Trophoblast cell (in vitro differentiated cells and primary cell): ENCODE measurements around the gene GSX2.

Experiments
- DNase-seq, 2 donors: peaks; one replicate each; pipeline ENCODE4 v3.0.0-alpha.2; 2016
- H2AFZ ChIP-seq: 2 replicates; pipeline ENCODE4 v1.6.1; 2013; ENCODE audit warnings: low read length, moderate library complexity, mild to moderate bottlenecking; ENCODE audit not compliant: insufficient read depth, poor library complexity
- H2AK5ac ChIP-seq: 2 replicates; pipeline ENCODE4 v1.6.1; 2013; ENCODE audit warnings: mild to moderate bottlenecking, low read length
- H2BK120ac ChIP-seq: 2 replicates; pipeline ENCODE4 v1.6.1; 2013; ENCODE audit warnings: low read length, mild to moderate bottlenecking, moderate library complexity; ENCODE audit not compliant: insufficient read depth, poor library complexity
- H2BK12ac ChIP-seq: 2 replicates; pipeline ENCODE4 v1.6.1; 2013; ENCODE audit warnings: mild to moderate bottlenecking, low read length, moderate library complexity
- H2BK5ac ChIP-seq: 2 replicates; pipeline ENCODE4 v1.6.1; 2013; ENCODE audit warnings: low read length, low read depth, moderate library complexity, mild to moderate bottlenecking; ENCODE audit not compliant: poor library complexity
- H3K14ac ChIP-seq: 2 replicates; pipeline ENCODE4 v1.6.1; 2013; ENCODE audit warnings: mild to moderate bottlenecking, low read length
- H3K18ac ChIP-seq: 2 replicates; pipeline ENCODE4 v1.6.1; 2013; ENCODE audit warnings: mild to moderate bottlenecking, low read length
- H3K23ac ChIP-seq: 2 replicates; pipeline ENCODE4 v1.6.1; 2013; ENCODE audit warnings: low read length
- H3K27ac ChIP-seq: 2 replicates; pipeline ENCODE4 v1.5.1; 2013; ENCODE audit warnings: low read depth, mild to moderate bottlenecking, inconsistent platforms, low read length, moderate library complexity
- H3K27me3 ChIP-seq: 2 replicates; pipeline ENCODE4 v1.6.1; 2013; ENCODE audit warnings: inconsistent platforms, mild to moderate bottlenecking, low read length, moderate library complexity; ENCODE audit not compliant: insufficient read depth
- H3K36me3 ChIP-seq, 2 experiments: 1 replicate in 1 of 2; 2 replicates in 1 of 2; pipeline ENCODE4 v1.6.1; 2013; ENCODE audit warnings: low read length in 2 of 2, mild to moderate bottlenecking in 2 of 2, moderate library complexity in 1 of 2; ENCODE audit not compliant: insufficient read depth in 2 of 2, control insufficient read depth in 1 of 2
- H3K4ac ChIP-seq: 2 replicates; pipeline ENCODE4 v1.6.1; 2013; ENCODE audit warnings: low read depth, mild to moderate bottlenecking, low read length, moderate library complexity
- H3K4me1 ChIP-seq, 2 experiments: 1 replicate in 1 of 2; 2 replicates in 1 of 2; pipeline ENCODE4 v1.6.1; 2013; ENCODE audit warnings: low read length in 2 of 2, mild to moderate bottlenecking in 2 of 2, moderate library complexity in 1 of 2; ENCODE audit not compliant: insufficient read depth in 2 of 2, control insufficient read depth in 1 of 2
- H3K4me2 ChIP-seq: 2 replicates; pipeline ENCODE4 v1.6.1; 2013; ENCODE audit warnings: inconsistent platforms, mild to moderate bottlenecking, low read length, moderate library complexity
- H3K4me3 ChIP-seq: 2 replicates; pipeline ENCODE4 v1.5.1; 2013; ENCODE audit warnings: mild to moderate bottlenecking, low read depth, low read length, inconsistent platforms
- H3K79me1 ChIP-seq: one replicate; pipeline ENCODE4 v1.6.1; 2013; ENCODE audit warnings: low read length
- H3K79me2 ChIP-seq: 2 replicates; pipeline ENCODE4 v1.6.1; 2013; ENCODE audit warnings: low read length, mild to moderate bottlenecking; ENCODE audit not compliant: control insufficient read depth, insufficient read depth, poor library complexity
- H3K9ac ChIP-seq: 2 replicates; pipeline ENCODE4 v1.6.1; 2013; ENCODE audit warnings: mild to moderate bottlenecking, low read length
- H3K9me3 ChIP-seq: 2 replicates; pipeline ENCODE4 v1.6.1; 2013; ENCODE audit warnings: low read depth, mild to moderate bottlenecking, control low read depth, inconsistent platforms, low read length; ENCODE audit not compliant: insufficient read depth
- H4K12ac ChIP-seq: 2 replicates; pipeline ENCODE4 v1.6.1; 2013; ENCODE audit warnings: low read depth, mild to moderate bottlenecking, low read length, moderate library complexity
- H4K8ac ChIP-seq: 2 replicates; pipeline ENCODE4 v1.6.1; 2013; ENCODE audit warnings: low read depth, mild to moderate bottlenecking, low read length, moderate library complexity
- H4K91ac ChIP-seq: one replicate; pipeline ENCODE4 v1.6.1; 2013; ENCODE audit warnings: low read depth, mild to moderate bottlenecking, low read length, moderate library complexity
- WGBS: extraction: QIAGEN DNeasy Blood & Tissue Kit; methylation state at CpG from one replicate; pipeline ENCODE4 v1.1.7; 2013; ENCODE audit warnings: missing lambda C conversion rate; ENCODE audit not compliant: insufficient read length, insufficient coverage; ENCODE audit errors: extremely low coverage; 5-methylcytosine and 5-hydroxymethylcytosine counted together

GSX2 gene

GRCh38 chr4:54063737-54064316 lies 36.1 kb upstream of the GSX2 start:
- peak overlapping the region; percentile 86 for H3K9ac ChIP-seq
- DNase-seq: peak; percentile 27 to 48
- H3K79me2 ChIP-seq: peaks cover 8% of the 10 kb centered on the region
- H2AFZ ChIP-seq: peak overlapping the region; percentile 82
- no CpG with 5 or more reads among the region's 38 CpGs for WGBS
- peak overlapping the region; percentile 46 for H2BK12ac ChIP-seq
- no peak overlapping the region for H3K23ac ChIP-seq
- no peaks in the 10 kb centered on the region for H3K27me3 ChIP-seq
- peak overlapping the region; percentile 91 for H4K91ac ChIP-seq
- peak overlapping the region; percentile 88 for H2BK120ac ChIP-seq
- peak overlapping the region; percentile 75 for H4K8ac ChIP-seq
- peak overlapping the region; percentile 93 for H2BK5ac ChIP-seq
- peak overlapping the region; percentile 96 for H3K4me2 ChIP-seq
- H4K12ac ChIP-seq: peak overlapping the region; percentile 91
- H3K14ac ChIP-seq: peak overlapping the region; percentile 88
- H3K4me1 ChIP-seq: peaks cover 7 to 19% of the 10 kb centered on the region in 2 experiments
- H3K79me1 ChIP-seq: peaks cover 14% of the 10 kb centered on the region
- H3K18ac ChIP-seq: peak overlapping the region; percentile 94
- H3K4me3 ChIP-seq: peak overlapping the region; percentile 85
- peak overlapping the region; percentile 98 for H3K27ac ChIP-seq
- peak overlapping the region; percentile 78 for H3K4ac ChIP-seq
- H3K9me3 ChIP-seq: no peaks in the 10 kb centered on the region
- H3K36me3 ChIP-seq: no peaks in the 10 kb centered on the region
- H2AK5ac ChIP-seq: peak overlapping the region; percentile 58

GRCh38 chr4:54064317-54065111 lies 35.4 kb upstream of the GSX2 start, which contains the start of gene CHIC2:
Gene CHIC2, minus strand, starts transcription at chr4:54064605. Its CDS starts 305 bp downstream, at chr4:54064300.
- no peaks in the 10 kb centered on the region for H3K36me3 ChIP-seq
- H3K79me1 ChIP-seq: peaks cover 14% of the 10 kb centered on the region
- H3K4me1 ChIP-seq: peaks cover 7 to 19% of the 10 kb centered on the region in 2 experiments
- H3K18ac ChIP-seq: peak within 1 kb of the TSS; percentile 94
- peak within 1 kb of the TSS; percentile 91 for H4K12ac ChIP-seq
- WGBS: no CpG with 5 or more reads among the region's 87 CpGs
- peak within 1 kb of the TSS; percentile 91 for H4K91ac ChIP-seq
- H3K4ac ChIP-seq: peak within 1 kb of the TSS; percentile 78
- peak within 1 kb of the TSS; percentile 86 for H3K9ac ChIP-seq
- H2BK12ac ChIP-seq: peak within 1 kb of the TSS; percentile 78
- H4K8ac ChIP-seq: peak within 1 kb of the TSS; percentile 82
- DNase-seq: peak; percentile 96 to 97
- peak within 1 kb of the TSS; percentile 88 for H3K14ac ChIP-seq
- peaks cover 8% of the 10 kb centered on the region for H3K79me2 ChIP-seq
- no peak within 1 kb of the TSS for H3K23ac ChIP-seq
- H2AK5ac ChIP-seq: peak within 1 kb of the TSS; percentile 58
- H3K27me3 ChIP-seq: no peaks in the 10 kb centered on the region
- peak within 1 kb of the TSS; percentile 88 for H2BK120ac ChIP-seq
- peak within 1 kb of the TSS; percentile 82 for H2AFZ ChIP-seq
- peak within 1 kb of the TSS; percentile 98 for H3K27ac ChIP-seq
- H3K4me3 ChIP-seq: peak within 1 kb of the TSS; percentile 85
- peak within 1 kb of the TSS; percentile 93 for H2BK5ac ChIP-seq
- peak within 1 kb of the TSS; percentile 96 for H3K4me2 ChIP-seq
- H3K9me3 ChIP-seq: no peaks in the 10 kb centered on the region

- WGBS: 100% methylated on average over 1 of the region's 6 CpGs
Observed at GRCh38 chr4:54065282-54066087, 34.5 kb upstream of the GSX2 start.

GRCh38 chr4:54066088-54066415 lies 33.9 kb upstream of the GSX2 start:
- no peaks in the 10 kb centered on the region for H3K36me3 ChIP-seq
- H3K79me2 ChIP-seq: peaks cover 8% of the 10 kb centered on the region
- peak overlapping the region; percentile 37 for H2BK120ac ChIP-seq
- no peak overlapping the region for H2AK5ac ChIP-seq
- WGBS: no CpG with 5 or more reads among the region's 2 CpGs
- peaks cover 7 to 19% of the 10 kb centered on the region in 2 experiments for H3K4me1 ChIP-seq
- H3K27ac ChIP-seq: peak overlapping the region; percentile 2
- no peak for DNase-seq
- no peak overlapping the region for H4K8ac ChIP-seq
- H2AFZ ChIP-seq: no peak overlapping the region
- no peak overlapping the region for H3K9ac ChIP-seq
- H3K14ac ChIP-seq: no peak overlapping the region
- peaks cover 14% of the 10 kb centered on the region for H3K79me1 ChIP-seq
- peak overlapping the region; percentile 22 for H3K18ac ChIP-seq
- no peaks in the 10 kb centered on the region for H3K9me3 ChIP-seq
- H3K4me2 ChIP-seq: no peak overlapping the region
- H3K27me3 ChIP-seq: no peaks in the 10 kb centered on the region
- H4K12ac ChIP-seq: no peak overlapping the region
- H3K23ac ChIP-seq: no peak overlapping the region
- H4K91ac ChIP-seq: peak overlapping the region; percentile 81
- H3K4ac ChIP-seq: no peak overlapping the region
- peak overlapping the region; percentile 46 for H2BK12ac ChIP-seq
- no peak overlapping the region for H3K4me3 ChIP-seq
- H2BK5ac ChIP-seq: no peak overlapping the region

More at GRCh38 chr4:54065282-54066087, 34.5 kb upstream of the GSX2 start:
- H3K36me3 ChIP-seq: no peaks in the 10 kb centered on the region
- peak overlapping the region; percentile 98 for H3K27ac ChIP-seq
- H3K4me2 ChIP-seq: no peak overlapping the region
- H3K9ac ChIP-seq: no peak overlapping the region
- peaks cover 8% of the 10 kb centered on the region for H3K79me2 ChIP-seq
- no peak overlapping the region for H3K4me3 ChIP-seq
- no peaks in the 10 kb centered on the region for H3K27me3 ChIP-seq
- peak overlapping the region; percentile 78 for H2BK12ac ChIP-seq
- H3K23ac ChIP-seq: no peak overlapping the region
- no peak overlapping the region for H2AFZ ChIP-seq
- peak overlapping the region; percentile 82 for H3K14ac ChIP-seq
- H4K91ac ChIP-seq: peak overlapping the region; percentile 81
- DNase-seq: peak; percentile 85 to 93
- H2BK5ac ChIP-seq: peak overlapping the region; percentile 86
- H3K79me1 ChIP-seq: peaks cover 14% of the 10 kb centered on the region
- peaks cover 7 to 19% of the 10 kb centered on the region in 2 experiments for H3K4me1 ChIP-seq
- peak overlapping the region; percentile 29 for H3K18ac ChIP-seq
- H3K4ac ChIP-seq: peak overlapping the region; percentile 56
- peak overlapping the region; percentile 16 for H4K12ac ChIP-seq
- H2BK120ac ChIP-seq: peak overlapping the region; percentile 84
- no peaks in the 10 kb centered on the region for H3K9me3 ChIP-seq
- peak overlapping the region; percentile 38 for H2AK5ac ChIP-seq
- H4K8ac ChIP-seq: peak overlapping the region; percentile 14
